Rectal smooth muscle tissue (tissue), 1 donor: Measurements from ENCODE around the gene ZNF644.

Source experiments
- H3K27ac ChIP-seq: one replicate; pipeline ENCODE4 v1.7.0; 2013; ENCODE audit warnings: low read depth, low read length, inconsistent platforms
- H3K27me3 ChIP-seq: one replicate; pipeline ENCODE4 v1.7.0; 2013; ENCODE audit warnings: low read length; ENCODE audit not compliant: control insufficient read depth, insufficient read depth
- H3K36me3 ChIP-seq: one replicate; pipeline ENCODE4 v1.7.0; 2013; ENCODE audit warnings: low read length; ENCODE audit not compliant: control insufficient read depth, insufficient read depth
- H3K4me1 ChIP-seq: one replicate; pipeline ENCODE4 v1.7.0; 2013; ENCODE audit warnings: low read length; ENCODE audit not compliant: control insufficient read depth, insufficient read depth
- H3K4me3 ChIP-seq: one replicate; pipeline ENCODE4 v1.7.0; 2013; ENCODE audit warnings: low read length
- H3K9ac ChIP-seq: one replicate; pipeline ENCODE4 v1.7.0; 2013; ENCODE audit warnings: low read length

ZNF644 gene

DNA sequence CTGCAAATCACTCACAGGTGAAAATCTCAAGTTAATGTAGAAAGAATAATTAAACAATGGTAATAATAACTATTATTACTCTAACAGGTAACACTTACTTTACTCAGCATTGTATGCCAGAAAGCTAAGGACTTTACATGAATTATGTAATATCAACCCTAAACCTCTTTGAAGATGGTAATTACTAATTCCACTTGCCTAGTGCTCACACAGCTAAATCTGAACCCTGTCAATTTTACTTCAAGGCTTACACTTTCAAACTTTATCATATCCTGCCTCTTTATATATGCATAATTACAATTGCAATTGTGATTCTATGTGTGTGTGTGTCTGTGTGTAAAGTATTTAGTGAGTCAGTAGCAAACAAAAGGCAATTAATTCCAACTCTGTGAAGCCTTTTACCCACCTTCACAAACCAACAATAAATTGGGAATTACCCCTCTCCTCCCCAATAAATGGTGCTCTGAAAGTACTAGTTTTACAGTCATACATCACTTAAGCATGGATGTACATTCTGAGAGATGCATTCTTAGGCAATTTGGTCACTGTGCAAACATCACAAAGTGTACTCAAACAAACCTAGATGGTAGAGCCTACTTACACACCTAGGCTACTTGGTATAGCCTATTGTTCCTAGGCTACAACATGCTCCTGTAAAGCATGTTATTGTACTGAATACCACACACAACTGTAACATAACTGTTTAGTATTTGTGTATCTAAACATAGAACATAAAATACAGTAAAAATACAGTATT is 5.9 kb downstream of the ZNF644 start:
- Histone ChIP-seq H3K36me3 (no peaks in the 10 kb centered on the region), H3K4me3 (no peak overlapping the region), H3K27ac (no peak overlapping the region), H3K27me3 (no peaks in the 10 kb centered on the region), H3K4me1 (peaks cover 3% of the 10 kb centered on the region), H3K9ac (no peak overlapping the region)

DNA sequence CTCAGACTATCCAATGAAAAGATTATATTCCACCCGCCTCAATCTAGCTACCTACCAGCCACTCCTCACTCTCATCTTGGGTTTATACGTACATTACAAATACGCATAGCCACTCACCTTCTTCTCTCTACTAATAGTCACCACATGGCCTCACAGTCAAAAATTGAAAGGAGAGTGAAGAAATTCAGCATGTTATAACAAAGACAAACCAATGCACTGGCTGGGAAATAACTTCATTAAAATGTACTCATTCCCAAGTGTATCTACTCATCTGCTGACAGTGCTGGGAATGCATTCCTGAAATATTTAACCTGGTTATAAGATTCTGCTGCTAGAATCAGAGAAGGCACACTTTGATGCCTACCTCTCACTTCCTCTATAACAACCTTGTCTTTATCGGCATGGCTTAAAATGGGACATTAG is 6.5 kb downstream of the ZNF644 start:
- Histone ChIP-seq H3K4me1 (peaks cover 3% of the 10 kb centered on the region), H3K27ac (no peak overlapping the region)

DNA sequence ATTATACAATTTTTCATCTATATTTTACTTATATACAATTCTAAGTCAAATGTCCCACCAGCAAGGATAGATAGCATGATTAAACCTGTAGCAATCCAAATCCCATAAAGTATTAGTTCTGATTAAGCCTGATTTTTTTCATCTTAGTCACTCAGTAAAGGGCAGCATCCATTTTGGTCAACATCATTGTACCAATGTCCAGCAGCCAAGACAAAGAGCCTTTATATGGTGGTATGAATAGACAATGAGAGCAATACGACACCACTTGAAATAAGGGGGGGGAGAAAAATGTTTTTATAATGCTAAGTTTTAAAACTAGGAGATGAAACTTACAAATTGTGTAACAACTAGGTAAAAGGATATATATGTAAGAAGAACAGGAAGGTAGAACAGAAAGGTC is 7.4 kb downstream of the ZNF644 start:
- Histone ChIP-seq H3K4me1 (peaks cover 3% of the 10 kb centered on the region), H3K9ac (no peak overlapping the region), H3K27ac (no peak overlapping the region), H3K27me3 (no peaks in the 10 kb centered on the region), H3K4me3 (no peak overlapping the region), H3K36me3 (no peaks in the 10 kb centered on the region)

More for the DNA sequence above, 6.5 kb downstream of the ZNF644 start:
- no peak overlapping the region for H3K9ac ChIP-seq
- H3K4me3 ChIP-seq = no peak overlapping the region
- no peaks in the 10 kb centered on the region for H3K36me3 ChIP-seq
- no peaks in the 10 kb centered on the region for H3K27me3 ChIP-seq

- Histone ChIP-seq H3K9ac (no peak overlapping the region), H3K27ac (no peak overlapping the region), H3K4me1 (peaks cover 3% of the 10 kb centered on the region), H3K36me3 (no peaks in the 10 kb centered on the region), H3K4me3 (no peak overlapping the region), H3K27me3 (no peaks in the 10 kb centered on the region)
Observed at GRCh38 chr1:91013302-91013701, 8.5 kb downstream of the ZNF644 start.

DNA sequence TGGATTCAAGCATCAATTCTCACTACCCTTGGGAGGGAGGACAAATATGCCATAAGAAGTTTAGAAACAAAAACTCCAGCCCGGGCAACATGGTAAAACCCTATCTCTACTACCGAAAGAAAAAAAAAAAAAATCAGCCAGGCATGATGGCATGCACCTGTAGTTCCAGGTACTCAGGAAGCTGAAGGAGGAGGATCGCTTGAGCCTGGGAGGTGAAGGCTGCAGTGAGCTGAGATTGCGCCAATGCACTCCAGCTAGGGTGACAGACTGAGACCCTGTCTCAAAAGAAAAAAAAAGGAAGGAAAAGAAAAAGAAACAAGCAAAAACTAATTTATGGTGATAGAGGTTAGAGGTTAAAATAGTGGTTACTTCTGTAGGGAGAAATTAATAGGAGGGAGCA is 9.6 kb downstream of the ZNF644 start:
- H3K9ac ChIP-seq = no peak overlapping the region
- no peak overlapping the region for H3K4me3 ChIP-seq

DNA sequence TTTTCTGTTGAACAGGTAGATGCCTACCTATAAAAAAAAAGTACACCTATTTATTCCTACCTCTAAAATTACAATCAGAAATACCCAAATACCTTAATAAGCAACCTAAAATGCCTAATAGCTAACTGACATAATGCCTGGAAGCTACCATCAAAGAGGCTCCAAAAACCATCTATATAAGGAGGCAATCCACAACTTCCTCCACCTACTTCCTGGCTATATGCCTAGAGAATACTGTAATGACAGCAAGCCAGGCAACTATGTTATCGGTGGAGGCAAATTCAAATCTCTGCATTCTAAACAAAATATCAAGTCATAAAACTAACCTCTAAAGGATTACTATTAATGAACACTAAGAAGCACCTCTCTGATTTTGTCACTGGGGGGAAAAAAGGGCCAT is 10.1 kb downstream of the ZNF644 start:
- no peak overlapping the region for H3K9ac ChIP-seq
- no peaks in the 10 kb centered on the region for H3K27me3 ChIP-seq
- H3K27ac ChIP-seq = no peak overlapping the region
- peaks cover 3% of the 10 kb centered on the region for H3K4me1 ChIP-seq
- no peaks in the 10 kb centered on the region for H3K36me3 ChIP-seq
- H3K4me3 ChIP-seq = no peak overlapping the region

More for the DNA sequence above, 9.6 kb downstream of the ZNF644 start:
- Histone ChIP-seq H3K36me3 (no peaks in the 10 kb centered on the region), H3K27ac (no peak overlapping the region), H3K4me1 (peaks cover 3% of the 10 kb centered on the region), H3K27me3 (no peaks in the 10 kb centered on the region)

- peaks cover 3% of the 10 kb centered on the region for H3K4me1 ChIP-seq
- no peak overlapping the region for H3K4me3 ChIP-seq
- no peaks in the 10 kb centered on the region for H3K27me3 ChIP-seq
- H3K9ac ChIP-seq = no peak overlapping the region
- H3K36me3 ChIP-seq = no peaks in the 10 kb centered on the region
- no peak overlapping the region for H3K27ac ChIP-seq
Observed at GRCh38 chr1:91007827-91008226, 14.0 kb downstream of the ZNF644 start.

- Histone ChIP-seq H3K36me3 (no peaks in the 10 kb centered on the region), H3K4me3 (no peak overlapping the region), H3K4me1 (peaks cover 3% of the 10 kb centered on the region), H3K9ac (no peak overlapping the region), H3K27ac (no peak overlapping the region), H3K27me3 (no peaks in the 10 kb centered on the region)
Observed at GRCh38 chr1:91007092-91007491, 14.7 kb downstream of the ZNF644 start.

- Histone ChIP-seq H3K9ac (no peak overlapping the region), H3K27ac (no peak overlapping the region), H3K4me1 (no peaks in the 10 kb centered on the region), H3K4me3 (no peak overlapping the region), H3K27me3 (no peaks in the 10 kb centered on the region), H3K36me3 (no peaks in the 10 kb centered on the region)
Observed at GRCh38 chr1:91006113-91006908, 15.5 kb downstream of the ZNF644 start.

DNA sequence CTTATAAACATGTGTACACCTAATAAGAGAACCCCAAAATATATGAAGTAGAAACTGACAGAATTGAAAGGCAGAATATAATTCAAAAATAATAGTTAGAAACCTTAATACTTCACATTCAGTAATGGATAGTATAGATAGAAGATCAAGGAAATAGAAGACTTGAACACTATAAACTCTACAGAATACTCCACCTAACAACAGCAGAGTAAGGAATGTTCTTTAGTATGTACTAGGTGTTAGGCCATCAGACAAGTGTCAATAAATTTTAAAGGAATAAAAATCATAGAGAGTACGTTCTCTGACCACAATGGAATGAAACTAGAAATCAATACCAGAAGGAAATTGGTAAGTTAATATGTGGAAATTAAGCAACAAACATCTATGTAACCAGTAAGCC is 16.6 kb downstream of the ZNF644 start:
- Histone ChIP-seq H3K9ac (no peak overlapping the region), H3K4me1 (no peaks in the 10 kb centered on the region), H3K4me3 (no peak overlapping the region), H3K36me3 (no peaks in the 10 kb centered on the region), H3K27me3 (no peaks in the 10 kb centered on the region), H3K27ac (no peak overlapping the region)

DNA sequence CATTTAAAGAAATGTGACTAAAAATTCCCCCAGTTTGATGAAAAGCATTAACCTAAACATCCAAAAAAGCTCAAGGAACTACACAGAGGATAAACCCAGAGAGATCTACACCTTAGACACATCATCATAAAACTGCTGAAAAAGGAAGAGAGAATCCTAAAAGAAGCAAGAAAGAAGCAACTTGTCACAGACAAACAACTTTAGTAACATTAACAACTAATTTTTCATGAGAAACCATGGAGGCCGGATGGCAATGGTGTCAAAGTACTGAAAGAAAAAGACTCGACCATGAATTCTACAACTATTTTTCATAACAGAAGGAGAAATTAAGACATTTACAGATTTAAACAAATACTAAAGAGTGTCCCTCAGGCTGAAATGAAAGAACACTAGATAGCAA is 17.7 kb downstream of the ZNF644 start:
- Histone ChIP-seq H3K36me3 (no peaks in the 10 kb centered on the region), H3K4me1 (no peaks in the 10 kb centered on the region), H3K27ac (no peak overlapping the region), H3K9ac (no peak overlapping the region), H3K27me3 (no peaks in the 10 kb centered on the region), H3K4me3 (no peak overlapping the region)

GRCh38 chr1:90996742-90997413 is 25.0 kb downstream of the ZNF644 start:
- H3K4me1 ChIP-seq = no peaks in the 10 kb centered on the region
- no peak overlapping the region for H3K27ac ChIP-seq
- no peaks in the 10 kb centered on the region for H3K27me3 ChIP-seq
- no peak overlapping the region for H3K4me3 ChIP-seq
- H3K36me3 ChIP-seq = no peaks in the 10 kb centered on the region
- no peak overlapping the region for H3K9ac ChIP-seq
